Posterior vena cava (tissue), 2 donors: ENCODE data around the gene ANTKMT. TPM values are rescaled to one million over a fixed set of nuclear protein-coding genes. Genes with fewer than 3 reads are reported as not detected.
"Not testable (repeated sequence)": the region's sequence is repeated elsewhere in the genome, so short reads cannot be mapped to it uniquely, and the experiment has no call there.

Experiments used
- DNase-seq: peaks from one replicate; pipeline ENCODE4 v3.0.0-alpha.2; 2020; ENCODE audit warnings: low spot score
- intact Hi-C, 2 donors: fragments of 100-400 bp; cut with DNase I; formaldehyde crosslinking; loops; one replicate each; pipeline versions ENCODE4 v1.14.1 to v1.14.2; 2022 to 2023
- total RNA-seq, 2 donors: library from RNA; stranded (reverse); fragmentation: NEBNext Ultra II Directional; extraction: Animal tissue kit (Norgen Biotek cat#: 25700); gene quantifications; one replicate each; pipeline ENCODE4 v1.2.1, GENCODE V29; 2021
- donor health status: DM: yes; HTN: yes; CAD: no.
- donor health status: DM: yes; HTN: yes; CAD: no.

Gene ANTKMT
- total RNA-seq, 2 donors from 2014 or later = 20.0 to 25.5 TPM

DNA sequence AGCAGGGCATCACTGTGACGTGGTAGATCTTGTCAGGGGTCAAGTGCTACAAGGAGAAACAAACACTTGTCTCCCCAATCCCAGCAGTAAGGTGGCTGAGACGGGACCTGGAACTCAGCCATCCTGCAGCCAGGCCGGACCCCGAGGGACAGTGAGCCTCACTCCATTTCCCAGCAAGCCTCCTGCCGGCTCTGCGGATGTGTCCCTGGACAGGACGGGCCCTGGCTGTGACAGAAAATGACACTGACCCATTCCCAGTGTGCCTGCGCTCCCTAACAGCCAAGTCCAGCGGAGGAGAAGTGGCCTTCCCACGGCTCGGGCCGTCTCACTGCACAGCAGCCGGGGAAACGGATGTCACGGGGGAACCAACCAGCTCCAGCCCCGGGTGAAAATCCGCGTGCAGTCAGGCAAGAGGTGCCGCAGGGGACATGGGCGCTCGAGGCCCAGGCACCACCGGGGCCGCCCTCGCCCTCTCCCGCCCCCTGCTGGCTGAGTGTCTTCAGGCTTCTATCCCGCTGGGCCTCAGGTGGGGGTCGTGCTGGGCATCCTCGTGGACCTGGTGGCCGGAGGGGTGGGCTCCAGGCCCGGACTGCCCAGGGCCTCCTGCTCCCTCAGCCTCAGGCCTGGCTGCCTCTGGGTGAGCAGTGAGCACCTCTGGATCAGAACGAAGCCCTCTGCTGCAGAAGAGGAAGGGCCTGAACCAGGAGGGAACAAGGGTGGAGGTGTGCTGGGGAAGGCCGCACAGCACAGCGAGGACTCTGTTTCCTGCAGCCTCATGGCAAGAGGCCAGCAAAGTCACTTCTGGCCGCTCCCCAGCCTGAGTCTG lies 12.6 kb downstream of the ANTKMT start:
- DNase-seq = no peak
- intact Hi-C loops = no loop called here

DNA sequence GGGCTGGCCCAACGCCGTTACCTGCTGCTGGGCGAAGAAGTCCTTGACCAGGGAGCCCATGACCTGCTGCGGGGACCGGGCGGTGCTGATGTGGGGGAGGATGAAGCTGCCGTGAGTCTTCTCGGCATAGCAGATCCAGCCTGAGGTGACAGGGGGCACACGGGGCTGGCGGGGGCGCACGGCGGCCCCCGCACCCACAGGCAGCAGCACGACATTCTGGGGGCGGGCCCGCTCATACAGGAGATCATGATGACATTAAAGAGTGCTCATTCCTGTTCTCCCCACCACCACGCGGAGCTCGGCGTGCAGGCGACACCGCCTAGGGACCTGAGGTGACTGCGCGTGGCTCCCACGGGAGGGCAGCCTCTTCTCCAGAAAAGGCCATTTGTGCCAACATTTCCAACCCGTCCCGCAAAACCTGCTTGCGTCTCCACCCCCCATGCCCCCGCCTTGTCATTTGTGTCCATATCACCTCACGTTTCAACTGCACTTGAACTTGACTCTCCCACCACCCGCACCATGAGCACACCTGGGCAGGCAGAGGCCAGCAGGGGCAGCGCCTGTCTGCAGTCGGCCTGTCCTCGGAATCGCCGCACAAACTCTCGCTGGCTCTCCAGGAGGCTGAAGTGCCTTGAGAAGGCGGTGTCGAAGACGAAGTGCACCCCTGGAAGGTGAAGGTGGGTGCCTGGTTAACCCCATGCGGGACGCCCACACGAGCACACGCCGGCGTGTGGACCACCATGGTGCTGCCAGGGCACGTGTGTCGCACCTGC lies 13.4 kb downstream of the ANTKMT start:
- no peak for DNase-seq
- intact Hi-C loops = no loop called here

DNA sequence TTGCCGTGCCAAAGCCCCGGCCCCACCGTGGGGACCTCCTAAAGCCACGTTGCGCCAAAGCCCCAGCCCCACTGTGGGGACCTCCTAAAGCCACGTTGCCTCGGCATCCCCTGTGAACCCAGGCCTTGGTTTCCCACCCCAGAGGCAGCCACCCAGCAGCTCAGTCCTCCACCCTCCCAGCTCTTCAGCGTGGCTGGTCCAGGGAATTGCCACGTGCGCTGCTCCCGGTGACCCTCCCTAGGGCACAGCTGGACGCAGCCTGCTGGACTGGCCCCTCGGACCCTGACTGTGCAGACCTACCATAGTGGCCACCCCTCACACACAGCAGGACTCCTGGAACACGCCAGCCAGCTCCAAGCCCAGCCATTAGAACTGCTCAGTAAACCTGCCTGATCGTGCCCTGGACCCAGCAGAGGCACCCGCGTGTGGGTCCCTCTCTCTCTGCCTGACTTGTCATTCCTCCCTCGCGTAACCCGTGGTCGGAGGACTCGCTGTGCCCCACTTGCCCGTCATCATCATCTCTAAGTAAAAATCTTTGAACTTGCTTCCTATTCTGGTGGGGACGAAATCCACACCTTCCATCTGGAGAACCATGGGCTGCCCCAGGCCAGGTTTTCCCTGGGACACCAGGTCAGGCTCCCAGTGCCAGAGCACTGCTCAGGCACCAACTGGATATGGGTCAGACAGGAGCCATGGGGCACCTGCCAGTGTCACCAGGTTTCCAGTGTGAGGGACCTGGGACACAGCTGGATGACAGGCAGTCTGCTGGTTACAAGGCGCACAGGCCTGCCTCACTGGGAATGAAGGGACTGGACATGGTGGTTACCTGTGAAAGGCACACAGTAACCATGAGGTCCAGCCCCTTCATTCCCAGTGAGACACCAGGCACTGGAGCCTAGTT lies 14.3 kb downstream of the ANTKMT start:
- intact Hi-C loops = no loop called here

DNA sequence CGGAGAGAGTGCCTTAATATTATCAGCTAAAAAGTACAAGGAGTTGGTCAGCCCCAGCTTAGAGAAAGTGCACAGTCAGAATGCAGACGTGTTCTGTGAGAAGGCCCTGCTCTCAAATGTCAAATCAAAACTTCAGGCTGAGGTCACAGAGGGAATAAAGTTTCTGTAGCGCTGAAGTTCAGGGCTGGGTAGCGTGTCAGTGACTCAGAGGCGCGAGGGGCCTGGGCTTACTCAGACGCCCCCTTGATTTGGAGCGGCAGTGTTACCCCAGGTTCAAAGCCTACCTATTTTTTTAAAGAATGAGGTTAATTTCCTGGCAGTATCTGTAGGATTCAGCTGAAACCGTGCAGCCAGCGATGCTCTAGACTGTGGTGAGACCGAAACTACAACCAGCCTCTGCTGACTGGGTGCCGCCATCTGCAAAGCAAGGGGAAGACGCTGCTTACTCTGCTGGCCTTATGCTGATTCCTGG lies 15.1 kb downstream of the ANTKMT start:
- intact Hi-C loops = no loop called here
- no peak for DNase-seq

More for the DNA sequence above, 14.3 kb downstream of the ANTKMT start:
- DNase-seq = no peak

DNA sequence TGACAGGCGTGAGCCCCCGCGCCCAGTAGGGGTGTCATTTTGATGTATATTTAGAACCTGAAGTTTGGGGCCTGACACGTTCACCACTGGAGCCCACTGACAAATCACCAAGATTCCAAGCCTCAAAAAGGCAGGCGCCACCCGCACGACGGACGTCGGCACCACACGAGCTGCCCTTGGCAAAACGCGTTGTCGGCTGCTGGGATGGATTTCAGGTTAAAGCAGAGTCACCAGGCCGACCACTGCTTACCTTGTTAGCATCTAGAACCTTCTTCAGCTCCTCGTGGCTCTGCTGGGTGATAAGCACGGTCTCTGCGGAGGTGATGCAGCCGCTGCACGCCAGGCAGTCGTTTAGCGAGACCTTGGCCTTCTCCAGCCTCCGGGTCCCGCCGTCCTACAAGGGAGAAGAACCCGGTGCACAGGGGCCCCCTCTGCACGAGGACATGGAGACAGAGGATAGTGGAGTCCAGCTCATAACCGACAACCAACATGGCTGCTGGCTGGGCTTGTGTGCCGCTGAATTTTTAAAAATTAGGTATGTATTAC lies 16.1 kb downstream of the ANTKMT start:
- no peak for DNase-seq
- intact Hi-C loops = no loop called here

DNA sequence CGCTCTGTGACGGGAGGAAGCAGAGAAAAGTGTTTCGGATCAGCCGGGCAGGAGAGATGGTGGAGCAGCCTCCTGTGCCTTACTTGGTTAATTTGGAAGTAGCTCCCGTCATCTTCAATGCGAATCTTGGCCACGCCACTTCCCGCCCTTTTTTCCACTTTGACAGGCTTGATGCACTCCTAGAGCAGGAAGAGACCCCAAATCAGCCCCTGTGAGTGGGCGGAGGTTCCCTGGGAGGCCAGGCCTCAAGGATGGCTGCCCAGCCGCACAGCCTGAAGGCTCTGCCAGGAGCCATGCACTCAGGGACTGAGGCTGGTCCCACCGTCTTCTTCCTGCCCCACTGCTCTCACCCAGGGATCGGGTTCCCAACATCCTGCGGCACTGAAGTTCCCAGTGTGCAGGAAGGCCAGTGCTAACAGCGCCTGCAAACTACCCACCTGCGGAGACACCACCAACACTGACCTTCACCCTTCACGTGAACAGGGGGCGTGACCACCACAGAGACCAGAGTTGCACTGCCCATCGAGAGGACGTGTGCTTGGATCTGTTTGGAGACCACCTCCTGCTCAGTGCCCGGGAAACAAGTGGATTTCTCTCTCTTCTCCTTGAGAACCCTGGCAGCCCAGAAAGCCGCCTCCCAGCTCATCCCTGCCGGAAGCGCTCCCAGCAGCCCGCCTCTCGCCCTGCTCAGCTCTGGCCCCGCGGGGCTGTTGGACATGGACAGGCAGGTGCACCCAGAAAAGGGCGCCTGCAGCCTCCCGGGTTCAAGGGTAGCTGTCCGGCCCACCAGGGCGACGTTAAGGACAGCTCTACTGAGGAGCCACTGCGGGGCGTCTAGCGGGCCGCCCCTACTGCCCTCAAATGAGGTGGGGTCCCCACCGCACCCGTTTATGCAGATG lies 18.9 kb downstream of the ANTKMT start:
- intact Hi-C loops = no loop called here
- no peak for DNase-seq

DNA sequence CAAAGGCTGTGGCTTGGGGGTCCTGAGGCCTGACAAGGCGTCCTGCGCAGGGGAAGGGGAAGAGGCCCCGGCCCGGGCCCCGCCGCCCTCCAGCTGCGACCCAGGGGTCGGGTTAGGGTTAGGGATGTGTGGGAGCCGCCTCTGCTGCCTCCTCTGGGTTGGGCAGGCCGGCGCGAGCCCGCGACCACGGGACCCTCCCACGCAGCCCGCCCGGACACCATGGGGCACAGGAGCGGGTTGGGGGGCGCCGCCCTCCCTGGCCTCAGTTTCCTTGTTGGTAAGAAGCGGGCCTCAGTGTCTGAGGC lies 19.5 kb downstream of the ANTKMT start:
- intact Hi-C loops = no loop called here
- DNase-seq = no peak

DNA sequence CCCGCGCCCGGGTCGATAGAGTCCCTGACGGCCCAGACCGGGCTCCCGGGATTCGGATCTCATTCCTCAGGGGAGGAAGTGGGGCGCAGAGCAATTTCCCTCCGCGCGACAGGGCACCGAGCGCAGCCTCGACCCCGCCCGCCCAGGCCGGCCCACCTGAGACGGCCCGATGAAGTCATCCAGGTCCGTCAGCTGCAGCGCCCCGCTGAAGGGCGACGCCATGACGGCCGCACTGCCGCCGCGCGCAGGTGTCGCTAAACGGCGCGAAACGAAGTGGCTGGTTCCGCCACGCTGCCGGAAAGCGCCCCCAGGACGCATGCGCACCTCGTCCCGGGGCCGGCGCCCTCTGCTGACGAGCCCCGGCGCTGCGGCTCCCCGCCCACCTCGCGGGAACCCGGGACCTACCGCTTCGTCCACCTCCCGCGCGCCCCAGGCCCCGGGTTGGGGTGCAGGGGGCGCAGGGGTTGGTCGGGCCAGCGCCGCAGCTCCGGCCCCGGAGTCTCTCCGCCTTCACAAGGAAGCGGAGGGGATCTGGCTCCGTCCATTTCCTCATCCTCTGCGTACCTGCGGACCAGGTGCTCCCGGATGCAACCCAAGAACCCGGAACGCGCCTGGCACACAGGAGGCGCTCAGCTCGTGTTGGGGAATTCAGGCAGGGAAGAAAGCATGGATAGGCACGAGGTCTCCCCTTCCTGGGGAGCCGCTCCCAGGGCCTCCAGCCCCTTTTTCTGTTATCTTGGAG lies 20.0 kb downstream of the ANTKMT start, which contains the start of gene CIAO3:
CIAO3 (minus strand) TSS at position 234 of the 742 bp plus-strand sequence; CDS start at position 222, 12 bp downstream.
- intact Hi-C loops = no loop called here
- DNase-seq = peak; percentile 97

DNA sequence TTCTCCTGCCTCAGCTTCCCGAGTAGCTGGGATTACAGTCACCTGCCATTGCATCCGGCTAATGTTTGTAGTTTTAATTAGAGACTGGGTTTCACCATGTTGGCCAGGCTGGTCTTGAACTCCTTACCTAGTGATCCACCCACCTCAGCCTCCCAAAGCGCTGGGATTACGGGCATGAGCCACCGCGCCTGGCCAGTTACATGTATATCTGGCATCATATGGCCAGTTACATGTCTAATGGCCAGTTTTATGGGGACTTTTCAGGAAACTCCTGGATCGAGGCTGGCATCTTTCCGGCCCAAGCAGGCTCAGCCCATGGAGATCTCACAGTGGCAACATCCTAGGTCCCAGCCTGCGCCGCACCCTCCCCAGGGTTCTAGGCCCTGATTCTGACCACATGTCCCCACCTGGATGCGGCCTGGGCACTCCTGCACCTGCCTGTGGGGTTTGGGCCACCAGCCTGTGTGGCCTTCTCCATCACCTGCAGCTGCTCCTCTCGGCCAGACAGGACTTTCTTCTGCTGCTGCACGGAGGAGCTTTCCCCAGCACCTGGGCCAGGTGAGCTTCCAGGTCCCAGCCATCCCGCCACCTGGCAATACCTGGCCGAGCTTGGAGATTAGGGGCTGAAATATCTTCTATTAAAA lies 21.2 kb downstream of the ANTKMT start:
- intact Hi-C loops = no loop called here
- no peak for DNase-seq

DNA sequence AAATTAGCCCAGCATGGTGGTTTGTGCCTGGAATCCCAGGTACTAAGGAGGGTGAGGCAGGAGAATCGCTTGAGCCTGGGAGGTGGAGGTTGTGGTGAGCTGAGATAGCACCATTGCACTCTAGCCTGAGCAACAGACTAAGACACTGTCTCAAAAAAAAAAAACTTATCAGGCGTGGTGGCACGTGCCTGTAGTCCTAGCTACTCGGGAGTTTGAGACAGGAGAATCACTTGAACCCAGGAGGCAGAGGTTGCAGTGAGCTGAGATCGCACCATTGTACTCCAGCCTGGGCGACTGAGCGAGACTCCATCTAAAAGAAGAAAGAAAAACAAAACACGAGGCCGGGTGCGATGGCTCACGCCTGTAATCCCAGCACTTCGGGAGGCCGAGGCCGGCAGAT lies 21.9 kb downstream of the ANTKMT start:
- intact Hi-C loops, DNase-seq: not testable (repeated sequence)

DNA sequence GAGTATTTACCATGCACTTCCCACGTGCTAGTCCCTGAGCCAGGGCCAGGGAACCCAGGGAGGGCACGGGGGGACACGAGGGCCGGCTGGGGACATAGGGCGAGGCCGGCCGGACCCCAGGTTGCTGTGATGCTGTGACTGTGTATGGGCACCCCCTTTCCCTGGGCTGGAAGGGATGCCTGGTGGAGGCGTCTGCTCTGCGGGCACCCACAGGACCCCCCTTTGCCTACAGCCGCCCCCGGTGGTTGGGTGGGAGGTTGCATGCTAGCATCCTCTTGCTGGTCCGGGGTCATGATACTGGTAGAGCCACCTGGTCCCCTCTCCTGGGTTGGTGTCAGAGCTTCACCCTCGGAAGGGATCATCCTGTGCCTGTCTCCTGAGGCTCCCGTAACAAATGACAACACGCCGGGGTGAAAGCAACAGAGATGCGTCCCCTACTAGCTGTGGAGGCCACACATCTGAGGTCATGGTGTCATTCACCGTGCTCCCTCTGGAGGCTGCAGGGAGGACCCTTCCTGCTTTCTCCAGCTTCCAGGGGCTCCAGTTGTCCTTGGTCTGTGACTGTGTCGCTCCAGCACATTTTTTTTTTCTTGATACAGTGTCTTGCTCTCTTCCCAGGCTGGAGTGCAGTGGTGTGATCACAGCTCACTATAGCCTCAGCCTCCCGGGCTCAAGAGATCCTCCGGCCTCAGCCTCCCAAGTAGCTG lies 23.0 kb downstream of the ANTKMT start:
- no peak for DNase-seq
- intact Hi-C loops = no loop called here

DNA sequence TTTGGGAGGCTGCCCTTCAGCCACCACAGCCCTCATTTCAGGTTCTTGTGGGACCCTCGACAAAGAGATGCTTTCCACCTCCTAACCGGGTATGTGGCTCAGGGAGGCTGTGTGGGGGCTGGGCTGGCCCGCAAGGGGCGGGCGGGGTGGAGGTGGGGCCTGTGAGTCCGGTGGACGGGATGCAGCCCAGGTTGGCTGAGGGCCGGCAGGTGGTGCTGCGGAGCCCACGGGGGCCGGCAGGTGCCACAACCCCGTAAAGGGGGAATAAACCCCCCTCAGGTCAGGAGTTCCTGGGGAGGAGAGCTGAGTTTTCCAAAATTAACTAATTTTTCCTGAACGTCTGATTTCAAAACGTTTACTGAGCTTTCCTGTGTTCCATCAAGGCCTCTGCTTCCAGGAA lies 24.8 kb downstream of the ANTKMT start:
- intact Hi-C loops = no loop called here
- DNase-seq = no peak

DNA sequence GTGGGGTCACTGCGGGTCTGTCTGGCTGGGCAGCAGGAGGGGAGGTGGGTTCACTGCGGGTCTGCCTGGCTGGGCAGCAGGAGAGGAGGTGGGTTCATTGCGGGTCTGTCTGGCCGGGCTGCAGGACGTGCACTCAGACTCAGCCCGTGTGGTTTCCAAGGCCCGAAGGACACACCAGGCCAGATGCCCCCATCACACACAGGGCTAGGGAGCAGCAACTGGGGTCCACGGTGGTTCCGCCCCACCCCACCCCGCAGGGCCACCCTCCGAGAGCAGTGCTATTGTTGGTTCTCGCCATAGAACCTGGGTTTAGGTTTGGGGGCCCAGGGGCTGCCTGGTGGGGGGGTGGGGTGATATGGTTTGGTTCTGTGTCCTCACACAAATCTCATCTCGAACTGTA lies 25.7 kb downstream of the ANTKMT start:
- intact Hi-C loops = no loop called here
- DNase-seq = no peak

DNA sequence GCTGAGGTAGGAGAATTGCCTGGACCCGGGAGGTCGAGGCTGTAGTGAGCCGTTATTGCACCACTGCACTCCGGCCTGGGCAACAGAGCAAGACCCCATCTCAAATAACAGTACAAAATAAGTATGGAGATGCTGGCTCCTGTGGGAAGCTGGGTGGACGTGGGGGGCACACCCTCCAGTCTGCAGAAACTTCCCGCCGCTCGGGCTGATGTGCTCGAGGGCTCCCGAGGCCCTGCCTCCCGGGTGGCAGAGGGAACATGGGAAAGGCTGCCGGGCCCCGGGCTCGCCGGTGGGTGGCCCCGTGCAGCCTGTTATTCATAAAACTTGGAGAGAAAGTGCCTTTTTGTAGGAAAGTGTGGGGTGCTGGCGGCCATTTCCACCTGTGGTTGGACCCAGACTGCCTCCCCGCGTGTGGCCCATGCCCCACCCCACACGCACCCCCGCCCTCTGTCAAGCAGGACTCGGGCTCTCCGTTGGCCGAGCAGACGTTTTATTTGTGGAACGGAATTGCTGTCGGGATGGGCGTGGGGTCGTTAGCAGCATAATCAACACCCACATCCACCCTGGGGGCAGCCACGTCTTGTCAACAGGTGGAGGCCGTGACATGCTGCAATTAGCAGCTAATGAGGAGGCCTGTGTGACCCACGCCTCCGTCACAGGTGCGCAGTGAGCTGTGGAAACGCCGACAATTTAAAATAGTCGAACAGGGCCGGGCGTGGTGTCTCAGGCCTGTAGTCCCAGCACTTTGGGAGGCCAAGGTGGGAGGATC lies 27.2 kb downstream of the ANTKMT start:
- intact Hi-C loops = no loop called here

DNA sequence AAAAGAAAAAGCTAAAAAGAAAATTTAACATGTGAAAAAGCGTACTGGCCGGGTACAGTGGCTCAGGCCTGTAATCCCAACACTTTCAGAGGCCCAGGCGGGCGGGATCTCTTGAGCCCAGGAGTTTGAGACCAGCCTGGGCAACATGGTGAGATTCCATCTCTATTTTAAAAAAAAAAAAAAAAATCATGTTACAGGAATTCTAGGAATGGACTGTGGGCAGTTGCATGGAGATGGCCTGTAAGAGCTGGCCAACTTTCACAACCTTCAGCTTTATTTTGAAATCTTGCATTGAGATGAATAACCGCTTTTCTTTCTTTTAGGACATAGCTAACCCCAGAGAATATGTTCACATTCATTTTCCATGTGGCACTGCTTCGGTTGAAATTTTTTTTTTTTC lies 28.1 kb downstream of the ANTKMT start:
- DNase-seq = no peak
- intact Hi-C loops = no loop called here

More for the DNA sequence above, 27.2 kb downstream of the ANTKMT start:
- no peak for DNase-seq

DNA sequence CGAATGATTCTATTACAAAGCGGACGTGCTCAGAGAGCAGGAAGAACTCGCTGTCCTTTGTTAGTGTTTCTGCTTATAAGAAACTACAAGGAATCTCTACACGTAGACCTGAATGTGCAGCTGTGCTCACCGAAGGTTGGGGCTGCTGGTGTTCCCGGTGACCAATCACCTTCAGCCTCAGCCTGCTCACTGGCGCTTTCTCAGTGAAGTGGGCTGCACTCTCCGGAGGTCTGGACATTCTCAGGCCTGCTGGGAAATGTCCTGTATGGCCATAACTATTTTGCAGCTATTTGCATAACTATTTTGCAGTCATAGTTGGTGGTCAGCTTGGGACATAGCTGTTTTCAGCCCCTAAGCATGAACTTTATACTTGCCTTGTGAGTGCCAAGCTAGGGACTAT lies 29.5 kb downstream of the ANTKMT start:
- DNase-seq = no peak
- intact Hi-C loops = no loop called here
